GM12872 (cell line): ENCODE measurements around the gene ACSS1.

Source experiments
- CTCF ChIP-seq: IDR thresholded peaks from 3 replicates; pipeline ENCODE4 v1.5.1; 2011; ENCODE audit warnings: low read depth, mild to moderate bottlenecking, low read length, moderate library complexity; ENCODE audit not compliant: insufficient read depth

ACSS1 gene

DNA sequence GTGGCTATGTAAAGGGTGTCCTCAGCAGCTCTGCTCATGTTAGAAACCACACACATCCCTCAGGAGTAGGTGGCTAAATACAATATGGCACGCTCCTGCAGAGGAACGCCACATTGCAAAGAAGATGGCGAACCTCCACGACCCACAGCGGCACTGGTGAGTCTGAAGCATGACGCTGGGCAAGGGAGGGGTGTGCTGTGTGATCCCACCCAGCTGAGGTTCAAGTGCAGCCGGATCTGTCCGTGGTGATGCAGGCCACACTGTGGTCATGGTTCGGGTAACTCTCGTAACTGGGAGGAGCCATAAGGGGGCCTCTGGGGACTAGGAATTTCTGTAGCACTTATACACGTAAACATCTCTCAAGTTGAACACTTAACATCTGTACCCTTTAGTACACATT, 42.0 kb downstream of the ACSS1 start:
- no peak for TF ChIP-seq CTCF

DNA sequence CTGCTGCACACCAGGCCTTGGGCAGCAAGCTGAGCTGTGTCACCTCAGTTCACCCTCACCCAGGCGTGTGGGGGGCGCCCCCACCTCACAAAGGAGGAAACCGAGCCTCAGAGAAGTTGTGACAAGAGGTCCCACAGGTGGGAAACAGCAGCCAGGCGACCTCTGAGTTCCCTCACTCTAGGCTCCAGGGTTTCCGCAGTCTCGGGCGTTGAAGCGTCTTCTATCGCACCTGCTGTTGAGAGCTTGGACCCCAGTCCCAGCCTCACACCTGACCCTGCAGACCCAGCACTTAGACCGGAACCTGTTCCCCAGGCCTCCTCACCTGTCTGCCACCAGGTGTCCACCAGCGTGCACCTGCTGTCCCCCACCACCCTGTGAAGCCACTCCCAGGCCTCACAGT, 43.1 kb downstream of the ACSS1 start:
- no peak for TF ChIP-seq CTCF

DNA sequence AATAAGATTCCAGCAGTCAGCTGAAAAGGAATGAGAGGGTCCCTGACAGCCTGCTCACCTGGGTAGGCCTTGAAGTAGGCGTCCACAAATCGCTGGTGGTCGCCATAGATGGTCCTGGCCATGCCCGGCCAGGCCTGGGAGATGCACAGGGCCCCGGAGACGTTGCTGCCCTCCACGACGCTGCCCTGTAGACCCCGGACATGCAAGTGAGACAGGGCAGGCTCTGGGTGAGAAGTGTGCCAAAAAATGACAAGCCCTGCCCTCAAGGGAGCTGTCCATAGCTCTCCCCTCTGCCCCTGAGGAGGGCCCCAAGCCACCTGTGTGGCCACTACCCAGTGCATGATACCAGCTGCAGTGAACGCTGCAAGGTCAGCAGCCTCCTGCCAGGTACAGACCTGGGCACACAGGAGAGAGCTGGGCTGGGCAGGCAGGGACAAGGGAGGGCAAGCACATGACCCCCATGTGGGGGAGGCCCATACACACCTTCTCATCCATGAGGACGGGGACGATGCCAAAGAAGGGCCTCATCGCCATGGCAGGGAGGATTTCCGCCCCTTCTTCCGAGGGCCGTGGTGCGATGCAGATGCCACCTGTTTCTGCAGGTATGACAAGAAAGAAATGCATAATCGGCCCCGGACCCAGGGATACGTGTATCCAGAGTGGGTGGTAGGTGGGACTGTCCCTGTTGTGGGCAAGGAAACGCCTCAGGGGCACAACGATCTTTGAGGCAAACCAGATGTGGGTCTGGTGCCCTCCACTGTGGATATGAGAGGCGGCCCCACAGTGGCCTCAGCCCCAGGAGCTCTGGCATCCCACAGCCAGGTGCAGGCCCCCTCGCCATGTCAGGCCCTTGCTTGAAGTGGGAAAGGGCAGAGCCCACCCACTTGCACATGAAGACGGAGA, 44.2 kb downstream of the ACSS1 start:
- no peak for TF ChIP-seq CTCF

- TF ChIP-seq CTCF = no peak
These were observed 45.2 kb downstream of the ACSS1 start for GRCh38 chr20:25012616-25013189.

DNA sequence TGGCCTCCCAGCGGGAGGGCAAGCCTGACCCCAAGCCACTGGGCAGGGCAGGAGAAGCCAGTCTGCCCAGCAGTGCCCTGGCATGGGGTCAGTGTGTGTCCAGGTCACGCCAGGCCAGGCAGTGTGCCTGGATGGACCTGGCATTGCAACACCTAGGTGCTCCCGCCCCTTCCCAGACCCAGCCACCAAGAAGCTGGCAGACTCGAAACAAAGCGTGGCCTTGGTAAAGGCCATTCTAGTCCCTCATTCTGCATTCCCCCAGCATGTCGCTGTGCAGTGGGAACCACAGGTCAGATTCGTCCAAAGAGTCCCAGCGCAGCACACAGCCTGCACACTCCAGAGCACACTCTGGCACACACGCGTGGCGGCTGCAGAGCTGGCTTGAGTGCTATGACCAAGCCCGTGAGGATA, 46.1 kb downstream of the ACSS1 start:
- no peak for TF ChIP-seq CTCF

DNA sequence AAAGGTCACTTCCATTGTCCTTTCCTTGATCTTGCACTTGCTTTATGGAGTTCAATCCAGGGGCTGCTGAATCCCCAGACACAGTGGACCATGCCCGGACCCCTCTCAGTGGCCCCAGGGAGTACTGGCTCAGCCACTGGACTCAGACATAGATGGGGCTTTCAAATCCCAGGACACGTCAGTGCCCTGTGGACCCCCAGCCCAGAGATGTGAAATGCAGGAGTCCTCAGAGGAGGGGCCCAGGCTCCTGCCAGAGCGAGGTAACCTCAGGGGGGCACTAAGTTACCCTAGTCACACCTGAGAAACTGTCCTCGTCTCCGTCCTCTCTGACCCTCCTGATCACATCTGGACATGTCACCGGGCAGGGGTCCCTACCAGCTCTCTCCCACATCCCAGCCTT, 46.7 kb downstream of the ACSS1 start:
- TF ChIP-seq CTCF = no peak

DNA sequence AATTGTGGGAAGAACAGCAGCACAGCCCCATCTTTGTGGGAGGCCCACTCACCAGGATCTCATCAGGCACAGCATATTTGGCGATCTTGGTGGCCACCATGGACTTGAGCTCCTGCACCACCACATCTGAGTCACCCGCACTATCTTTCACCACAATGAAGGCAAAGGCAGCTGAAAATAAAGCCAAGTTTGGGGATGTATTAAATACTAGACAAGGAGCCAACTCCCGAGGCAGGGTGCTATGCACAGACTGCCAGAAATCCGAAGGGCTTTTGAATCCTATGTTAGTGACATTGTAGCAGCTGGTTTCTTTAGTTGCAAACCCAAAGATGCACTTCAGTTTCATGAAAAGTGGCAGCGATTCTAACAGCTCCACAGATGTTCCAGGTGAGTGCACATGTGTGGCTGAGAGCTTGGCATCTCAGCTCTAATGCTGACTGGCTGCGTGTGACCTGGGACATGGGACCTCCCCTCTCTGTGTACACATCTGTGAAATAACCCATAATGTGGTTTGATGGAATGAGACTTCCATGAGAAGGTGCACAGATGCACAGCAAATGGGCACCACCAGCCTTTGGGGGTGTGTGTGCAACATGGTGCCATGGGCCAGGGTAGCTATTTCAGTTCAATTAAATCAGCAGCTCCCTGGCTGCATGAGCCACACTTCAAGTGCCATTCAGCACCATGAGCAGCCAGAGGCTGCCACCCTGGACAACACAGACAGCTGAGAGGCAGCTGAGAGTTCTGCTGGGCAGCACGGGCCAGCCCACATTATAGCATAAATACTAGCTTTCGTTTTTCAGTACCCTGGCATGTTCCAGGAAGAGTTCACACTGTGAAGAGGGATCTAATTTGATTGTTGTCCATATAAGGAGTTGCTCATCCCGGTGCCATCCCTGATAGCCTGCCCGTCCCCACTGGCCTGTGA, 48.5 kb downstream of the ACSS1 start:
- no peak for TF ChIP-seq CTCF
